Activated CD4-positive, CD25-positive, alpha-beta regulatory T cell treated with anti-CD3 and anti-CD28 coated beads, Interleukin-2, amount 50 U/mL, for 72 hours (primary cell): ENCODE measurements around the gene PRDM15.

Source experiments
- DNase-seq: peaks from one replicate; pipeline ENCODE4 v3.0.0; 2021

PRDM15 gene

GRCh38 chr21:41821081-41821755 is 57.9 kb downstream of the PRDM15 start:
- no peak for DNase-seq

- no peak for DNase-seq
Observed at GRCh38 chr21:41820384-41821080, 58.6 kb downstream of the PRDM15 start.

GRCh38 chr21:41819856-41820281 is 59.3 kb downstream of the PRDM15 start:
- DNase-seq: no peak

GRCh38 chr21:41819236-41819855 is 59.8 kb downstream of the PRDM15 start:
- no peak for DNase-seq

- DNase-seq: no peak
Observed at GRCh38 chr21:41817877-41818855, 61.0 kb downstream of the PRDM15 start.

- DNase-seq: no peak
Observed at GRCh38 chr21:41817228-41817627, 61.9 kb downstream of the PRDM15 start.

- DNase-seq: peak; percentile 47
Observed at GRCh38 chr21:41816583-41817165, 62.5 kb downstream of the PRDM15 start.

GRCh38 chr21:41815652-41816582 is 63.2 kb downstream of the PRDM15 start:
- DNase-seq: no peak

GRCh38 chr21:41813226-41813625 is 65.9 kb downstream of the PRDM15 start:
- DNase-seq: no peak

GRCh38 chr21:41812679-41813078 is 66.5 kb downstream of the PRDM15 start:
- DNase-seq: no peak

- no peak for DNase-seq
Observed at GRCh38 chr21:41810597-41810932, 68.6 kb downstream of the PRDM15 start.

GRCh38 chr21:41809891-41810596 is 69.1 kb downstream of the PRDM15 start:
- no peak for DNase-seq

- DNase-seq: no peak
Observed at GRCh38 chr21:41808846-41809245, 70.3 kb downstream of the PRDM15 start.

GRCh38 chr21:41808094-41808493 is 71.0 kb downstream of the PRDM15 start:
- no peak for DNase-seq

GRCh38 chr21:41806773-41807172 is 72.4 kb downstream of the PRDM15 start:
- no peak for DNase-seq

GRCh38 chr21:41805643-41806042 is 73.5 kb downstream of the PRDM15 start:
- DNase-seq: no peak

GRCh38 chr21:41805038-41805437 is 74.1 kb downstream of the PRDM15 start:
- DNase-seq: no peak

- DNase-seq: no peak
Observed at GRCh38 chr21:41804381-41804780, 74.8 kb downstream of the PRDM15 start.

- DNase-seq: no peak
Observed at GRCh38 chr21:41803316-41803715, 75.8 kb downstream of the PRDM15 start.

GRCh38 chr21:41802684-41803083 is 76.5 kb downstream of the PRDM15 start:
- no peak for DNase-seq

GRCh38 chr21:41802198-41802584 is 77.0 kb downstream of the PRDM15 start:
- no peak for DNase-seq
